NCI-H2171 treated with DMSO at 0.1 percent for 48 hours (cell line): ENCODE data around the gene ATP5F1C.

Experiments used
- DNase-seq: peaks from one replicate; lab custom pipeline; 2025; lab: John Stamatoyannopoulos, UW

ATP5F1C gene

DNA sequence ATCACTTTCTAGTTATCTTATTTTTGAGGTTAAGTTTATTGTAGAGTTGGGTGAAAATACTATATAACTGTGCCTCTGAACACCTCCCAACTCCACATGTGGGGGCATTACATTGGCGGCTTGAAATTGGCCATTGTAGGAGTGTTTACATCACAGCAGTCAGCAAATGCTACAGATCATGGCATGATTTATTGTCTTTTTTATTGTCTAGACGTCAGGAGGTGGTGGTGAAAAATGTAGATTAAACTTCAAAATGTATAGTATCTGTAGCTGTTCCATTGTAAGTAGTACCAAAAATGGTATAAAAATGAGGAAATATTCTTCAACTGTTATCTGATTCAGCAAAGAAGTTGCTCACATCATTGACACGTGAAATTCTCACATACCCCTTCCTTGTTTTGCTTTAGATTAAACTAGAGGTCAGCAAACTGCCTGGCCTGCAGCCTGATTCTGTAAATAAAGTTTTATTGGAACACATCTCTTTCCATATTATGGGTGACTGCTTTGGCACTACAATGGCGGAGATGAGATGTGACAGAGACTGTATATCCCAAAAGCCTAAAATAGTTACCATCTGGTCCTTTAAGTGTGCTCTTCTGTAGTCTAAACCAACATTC lies 65.4 kb downstream of the ATP5F1C start:
- DNase-seq: no peak

DNA sequence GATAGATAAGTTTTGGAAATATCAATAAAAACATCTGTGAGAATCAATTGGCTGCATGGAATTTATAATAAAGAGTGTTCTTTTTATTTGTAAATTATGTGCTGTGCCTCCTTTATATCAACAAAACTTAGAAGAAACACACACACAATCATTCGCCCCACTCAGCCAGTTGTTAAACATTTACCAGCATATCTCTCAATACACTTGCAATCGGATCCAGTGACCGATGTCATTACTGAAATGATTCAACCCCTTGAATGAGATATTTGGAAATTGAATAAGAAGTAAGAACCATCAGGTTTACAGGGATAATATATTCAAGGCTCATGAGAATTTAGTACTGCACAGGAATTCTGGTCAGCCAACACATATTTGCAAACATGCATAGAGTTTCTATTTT lies 65.9 kb downstream of the ATP5F1C start:
- no peak for DNase-seq

DNA sequence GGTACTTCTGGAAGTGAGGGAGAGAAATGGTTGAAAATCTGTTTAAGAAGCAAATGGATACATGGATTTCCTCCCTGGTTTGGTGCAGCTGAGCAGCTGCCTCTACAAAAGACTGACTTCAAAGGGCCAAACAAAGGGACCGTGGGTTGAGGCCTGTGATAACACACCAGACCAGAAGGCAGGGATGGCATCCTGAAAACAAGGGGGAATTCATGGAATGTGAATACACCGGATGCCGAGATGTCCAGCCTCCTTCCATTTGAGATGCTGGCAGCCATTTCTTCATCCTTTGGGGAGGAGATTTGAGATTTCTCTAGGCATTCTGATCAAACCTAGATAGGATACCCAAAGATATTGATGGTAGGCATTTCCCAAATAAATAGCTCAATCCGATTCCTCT lies 67.2 kb downstream of the ATP5F1C start:
- no peak for DNase-seq

DNA sequence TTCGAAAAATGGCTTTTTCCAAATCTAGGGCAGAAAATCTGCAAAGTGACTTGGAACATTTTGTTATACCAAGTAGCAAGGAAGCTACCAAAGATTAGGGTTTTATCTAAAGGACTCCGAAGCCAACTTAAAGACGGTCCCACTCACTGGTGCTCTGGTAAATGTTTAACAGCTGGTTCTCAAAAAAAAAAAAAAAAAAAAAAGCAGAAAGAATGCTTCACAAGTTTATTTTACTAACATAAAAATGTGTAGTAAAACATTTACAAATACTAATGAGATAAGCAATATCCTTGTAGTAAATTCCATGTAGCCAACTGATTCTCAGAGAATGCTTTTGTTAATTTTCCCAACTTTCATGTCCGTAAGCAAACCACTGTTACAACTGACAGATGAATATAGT lies 68.7 kb downstream of the ATP5F1C start:
- no peak for DNase-seq

DNA sequence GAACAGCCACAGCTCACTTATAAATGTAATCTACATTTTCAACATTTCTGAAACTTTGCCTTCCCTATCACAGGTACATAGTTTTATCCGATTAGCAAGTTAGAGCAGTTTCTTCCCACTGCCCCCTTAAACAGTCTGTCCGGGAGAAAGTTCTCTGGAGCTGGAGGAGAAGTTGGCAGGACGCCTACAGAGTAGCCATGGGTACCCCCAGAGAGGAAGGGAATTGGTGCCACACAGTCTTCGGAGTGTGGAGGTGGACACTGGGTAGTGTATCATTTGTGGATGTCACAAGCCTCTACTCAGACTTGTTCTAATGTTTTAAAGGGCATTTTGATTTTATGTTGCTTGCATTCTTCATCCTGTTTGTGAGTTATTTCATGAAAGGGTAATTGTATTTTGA lies 69.3 kb downstream of the ATP5F1C start:
- DNase-seq: no peak
